GM12865 (cell line): ENCODE results near the gene ATP13A2.
"Not testable (repeated sequence)": the region's sequence is repeated elsewhere in the genome, so short reads cannot be mapped to it uniquely, and the experiment has no call there.

Experiments
- DNase-seq: peaks from one replicate; pipeline ENCODE4 v3.0.0; 2010; ENCODE audit warnings: low read depth
- H3K4me3 ChIP-seq: 2 replicates; pipeline ENCODE4 v1.5.1; 2011; ENCODE audit warnings: mild to moderate bottlenecking, low read depth, low read length, control low read depth
- CTCF ChIP-seq: IDR thresholded peaks from 2 replicates; pipeline ENCODE4 v1.5.1; 2011; ENCODE audit warnings: low read length, control low read depth, low read depth, inconsistent platforms; ENCODE audit not compliant: insufficient read depth; ENCODE audit errors: missing control alignments

The ATP13A2 gene

GRCh38 chr1:16956775-16957174, 55.0 kb downstream of the ATP13A2 start:
- TF ChIP-seq CTCF, result no peak
- no peak overlapping the region for H3K4me3 ChIP-seq
- DNase-seq, result no peak

- no peak overlapping the region for H3K4me3 ChIP-seq
- no peak for DNase-seq
- TF ChIP-seq CTCF, result no peak
Observed at GRCh38 chr1:16955186-16955585, 56.5 kb downstream of the ATP13A2 start.

- H3K4me3 ChIP-seq, result no peak overlapping the region
- no peak for DNase-seq
- TF ChIP-seq CTCF, result no peak
Observed at GRCh38 chr1:16954579-16954978, 57.1 kb downstream of the ATP13A2 start.

- DNase-seq, H3K4me3 ChIP-seq: not testable (repeated sequence)
Observed at GRCh38 chr1:16952376-16952775, 59.4 kb downstream of the ATP13A2 start.

GRCh38 chr1:16949026-16949425, 62.7 kb downstream of the ATP13A2 start:
- DNase-seq, H3K4me3 ChIP-seq: not testable (repeated sequence)

GRCh38 chr1:16948282-16948891, 63.3 kb downstream of the ATP13A2 start:
- not testable (repeated sequence) for H3K4me3 ChIP-seq, DNase-seq

GRCh38 chr1:16946646-16947045, 65.1 kb downstream of the ATP13A2 start:
- no peak for TF ChIP-seq CTCF
- DNase-seq, result no peak
- no peak overlapping the region for H3K4me3 ChIP-seq

- not testable (repeated sequence) for DNase-seq
Observed at GRCh38 chr1:16946185-16946584, 65.5 kb downstream of the ATP13A2 start.

GRCh38 chr1:16945512-16945911, 66.2 kb downstream of the ATP13A2 start:
- not testable (repeated sequence) for H3K4me3 ChIP-seq, DNase-seq

More at GRCh38 chr1:16946185-16946584, 65.5 kb downstream of the ATP13A2 start:
- H3K4me3 ChIP-seq, result not testable (repeated sequence)

- DNase-seq, result no peak
- TF ChIP-seq CTCF, result no peak
Observed at GRCh38 chr1:16944038-16944437, 67.7 kb downstream of the ATP13A2 start.

GRCh38 chr1:16939386-16940180, 72.1 kb downstream of the ATP13A2 start:
- DNase-seq, H3K4me3 ChIP-seq: not testable (repeated sequence)

More at GRCh38 chr1:16944038-16944437, 67.7 kb downstream of the ATP13A2 start:
- no peak overlapping the region for H3K4me3 ChIP-seq
